Vagina (tissue), 2 donors: Measurements from ENCODE around the gene CEP104. TPM values are rescaled to one million over a fixed set of nuclear protein-coding genes. Genes with fewer than 3 reads are reported as not detected.

Source experiments
- DNase-seq, 2 donors: peaks; one replicate each; pipeline ENCODE4 v3.0.0-alpha.2; 2017; ENCODE audit errors: extremely low spot score in 2 of 2
- H3K27ac ChIP-seq: fragments of 200-600 bp; sonication (generic); one replicate; pipeline ENCODE4 v1.5.1; 2019
- H3K27me3 ChIP-seq: fragments of 200-600 bp; sonication (generic); one replicate; pipeline ENCODE4 v1.5.1; 2019
- H3K36me3 ChIP-seq, 2 donors: fragments of 200-600 bp; sonication (generic); one replicate each; pipeline ENCODE4 v1.5.1; 2017 to 2019
- H3K4me1 ChIP-seq: fragments of 200-600 bp; sonication (generic); one replicate; pipeline ENCODE4 v1.5.1; 2019
- H3K4me3 ChIP-seq, 2 donors: fragments of 200-600 bp; sonication (generic); 1 replicate in 1 of 2; 2 replicates in 1 of 2; pipeline ENCODE4 v1.5.1; 2016 to 2019
- H3K9me3 ChIP-seq: fragments of 200-600 bp; sonication (generic); one replicate; pipeline ENCODE4 v1.5.1; 2019
- POLR2A ChIP-seq, 2 donors: fragments of 450-650 bp; IDR thresholded peaks; one replicate each; pipeline ENCODE4 v1.6.1; 2017; ENCODE audit warnings: antibody characterized with exemption in 2 of 2, mild to moderate bottlenecking in 2 of 2, moderate library complexity in 2 of 2
- POLR2AphosphoS5 ChIP-seq, 2 donors: sonication (generic); formaldehyde crosslinking; IDR thresholded peaks; one replicate each; pipeline ENCODE4 v1.9.0; 2017; ENCODE audit warnings: antibody characterized with exemption in 2 of 2, mild to moderate bottlenecking in 2 of 2, low read depth in 1 of 2; ENCODE audit not compliant: insufficient read depth in 1 of 2
- intact Hi-C: fragments of 100-400 bp; cut with DNase I; formaldehyde crosslinking; loops from one replicate; pipeline ENCODE4 v1.15.1; 2023
- total RNA-seq: library from RNA; depleted of rRNA; stranded (reverse); fragments of >200 nt; gene quantifications from one replicate; pipeline ENCODE4 v1.2.3, GENCODE V29; 2016
- TF ChIP-seq, protein P1 (sequence below), 3 experiments: fragments of 450-650 bp in 2 of 3; fragments of 200-600 bp in 1 of 3; sonication (generic) in 1 of 3; IDR thresholded peaks; one replicate each; pipeline ENCODE4 v1.5.1; 2017 to 2019; ENCODE audit warnings: antibody characterized with exemption in 3 of 3, mild to moderate bottlenecking in 2 of 3, moderate library complexity in 2 of 3

The CEP104 gene
- total RNA-seq, 1 donor from 2014 or later: 62.9 TPM

DNA sequence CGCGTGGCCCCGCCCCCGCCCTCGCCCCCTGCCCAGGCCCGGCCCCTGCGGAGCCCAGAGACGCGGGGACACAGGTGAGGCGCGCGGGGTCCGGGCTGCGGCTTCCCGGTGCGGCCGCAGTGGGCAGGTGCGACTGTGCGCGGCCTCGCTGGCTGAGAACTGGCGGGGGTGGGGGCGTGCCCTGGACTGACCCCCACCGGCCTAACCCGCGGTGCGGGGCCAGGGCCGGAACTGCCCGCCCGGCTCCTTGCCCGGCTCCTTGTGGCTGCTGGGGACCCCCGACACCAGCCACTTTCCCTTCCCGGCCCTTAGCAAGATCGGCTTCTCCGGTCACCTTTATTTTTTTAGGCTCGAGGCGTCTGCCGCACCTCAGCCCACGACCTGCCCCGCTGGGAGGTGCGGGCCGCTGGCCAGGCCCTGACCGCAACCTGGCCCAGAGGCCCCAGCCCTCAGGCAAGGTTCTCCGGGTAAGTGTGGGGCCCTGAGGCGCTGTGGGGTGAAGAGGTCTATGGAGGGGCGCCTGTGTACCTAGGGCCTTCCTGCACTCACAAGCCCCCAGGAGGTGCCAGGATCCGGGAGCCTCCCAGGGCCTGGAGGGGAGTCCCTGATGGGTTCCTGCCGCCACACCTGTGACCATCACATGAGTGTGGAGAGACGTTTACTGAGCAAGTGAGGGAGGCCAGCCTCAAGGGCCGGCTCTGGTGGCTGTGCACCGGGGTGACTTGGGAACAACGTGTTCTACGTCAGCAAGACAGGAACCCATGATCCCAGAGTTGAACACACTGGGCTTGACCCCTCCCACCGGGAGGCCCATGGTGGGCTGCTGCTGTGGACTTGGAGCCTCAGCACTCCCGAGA lies 84.1 kb downstream of the CEP104 start, which contains the start of gene SMIM1:
Gene SMIM1, plus strand, starts transcription at position 35 of the 857 bp plus-strand sequence. CDS start 2,625 bp downstream, outside the sequence.
- intact Hi-C loops: no loop called here
- no peaks in the 10 kb centered on the region for H3K36me3 ChIP-seq
- peaks cover 54% of the 10 kb centered on the region for H3K4me1 ChIP-seq
- H3K27me3 ChIP-seq: no peaks in the 10 kb centered on the region
- TF ChIP-seq POLR2AphosphoS5 (IDR thresholded peaks at IDR 0.05; ENCODE audit: insufficient read depth in 1 of 2, low read depth in 1 of 2) (peak in 1 of 2 donors; percentile 27), POLR2A (IDR thresholded peaks at IDR 0.05) (no peak)
- TF ChIP-seq, protein P1, sequence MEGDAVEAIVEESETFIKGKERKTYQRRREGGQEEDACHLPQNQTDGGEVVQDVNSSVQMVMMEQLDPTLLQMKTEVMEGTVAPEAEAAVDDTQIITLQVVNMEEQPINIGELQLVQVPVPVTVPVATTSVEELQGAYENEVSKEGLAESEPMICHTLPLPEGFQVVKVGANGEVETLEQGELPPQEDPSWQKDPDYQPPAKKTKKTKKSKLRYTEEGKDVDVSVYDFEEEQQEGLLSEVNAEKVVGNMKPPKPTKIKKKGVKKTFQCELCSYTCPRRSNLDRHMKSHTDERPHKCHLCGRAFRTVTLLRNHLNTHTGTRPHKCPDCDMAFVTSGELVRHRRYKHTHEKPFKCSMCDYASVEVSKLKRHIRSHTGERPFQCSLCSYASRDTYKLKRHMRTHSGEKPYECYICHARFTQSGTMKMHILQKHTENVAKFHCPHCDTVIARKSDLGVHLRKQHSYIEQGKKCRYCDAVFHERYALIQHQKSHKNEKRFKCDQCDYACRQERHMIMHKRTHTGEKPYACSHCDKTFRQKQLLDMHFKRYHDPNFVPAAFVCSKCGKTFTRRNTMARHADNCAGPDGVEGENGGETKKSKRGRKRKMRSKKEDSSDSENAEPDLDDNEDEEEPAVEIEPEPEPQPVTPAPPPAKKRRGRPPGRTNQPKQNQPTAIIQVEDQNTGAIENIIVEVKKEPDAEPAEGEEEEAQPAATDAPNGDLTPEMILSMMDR (IDR thresholded peaks at IDR 0.05): no peak
- peak within 1 kb of the TSS; percentile 67 to 90 for H3K4me3 ChIP-seq
- H3K9me3 ChIP-seq: no peaks in the 10 kb centered on the region
- peak within 1 kb of the TSS; percentile 87 for H3K27ac ChIP-seq
- DNase-seq: no peak

DNA sequence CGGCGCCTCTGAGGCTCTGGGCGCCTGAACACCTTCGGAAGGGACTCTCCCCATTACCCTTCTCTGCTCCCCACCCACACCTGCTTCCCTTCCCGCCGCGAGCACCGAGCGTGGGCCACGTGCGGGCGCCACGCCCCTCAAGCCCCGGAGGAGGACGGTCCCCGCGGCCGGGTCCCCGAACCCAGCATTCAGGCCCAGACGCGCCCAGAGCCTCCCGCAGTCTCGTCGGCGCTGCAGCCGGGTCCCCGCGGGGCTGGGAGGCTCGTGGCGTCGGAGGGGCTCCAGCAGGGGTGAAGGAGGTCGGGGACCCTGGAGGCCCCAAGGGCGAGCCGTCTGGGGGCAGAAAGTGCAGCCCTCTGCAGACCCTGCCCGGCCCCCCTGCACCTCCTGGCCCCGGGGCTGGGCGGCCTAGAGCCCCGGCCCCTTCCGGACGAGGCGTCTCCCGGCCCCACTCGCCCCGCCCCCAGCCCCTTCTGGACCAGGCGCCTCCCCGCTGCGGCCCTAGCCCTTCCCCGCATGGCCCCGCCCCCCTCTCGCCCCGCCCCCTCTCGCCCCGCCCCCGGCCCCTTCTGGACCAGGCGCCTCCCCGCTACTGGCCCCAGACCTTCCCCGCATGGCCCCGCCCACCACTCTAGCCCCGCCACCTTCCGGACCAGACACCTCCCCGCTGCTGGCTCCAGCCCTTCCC lies 84.8 kb downstream of the CEP104 start:
- Histone ChIP-seq H3K27ac (peak overlapping the region; percentile 87), H3K9me3 (no peaks in the 10 kb centered on the region), H3K36me3 (no peaks in the 10 kb centered on the region), H3K27me3 (no peaks in the 10 kb centered on the region), H3K4me1 (peaks cover 54% of the 10 kb centered on the region), H3K4me3 (peak overlapping the region; percentile 67 to 90)
- peak in 1 of 2 donors; percentile 93 for DNase-seq
- TF ChIP-seq, protein P1 (IDR thresholded peaks at IDR 0.05): no peak
- TF ChIP-seq POLR2A (IDR thresholded peaks at IDR 0.05) (peak in 1 of 2 donors; percentile 32), POLR2AphosphoS5 (IDR thresholded peaks at IDR 0.05; ENCODE audit: insufficient read depth in 1 of 2, low read depth in 1 of 2) (peak in 1 of 2 donors; percentile 65)
- intact Hi-C loops: no loop called here

DNA sequence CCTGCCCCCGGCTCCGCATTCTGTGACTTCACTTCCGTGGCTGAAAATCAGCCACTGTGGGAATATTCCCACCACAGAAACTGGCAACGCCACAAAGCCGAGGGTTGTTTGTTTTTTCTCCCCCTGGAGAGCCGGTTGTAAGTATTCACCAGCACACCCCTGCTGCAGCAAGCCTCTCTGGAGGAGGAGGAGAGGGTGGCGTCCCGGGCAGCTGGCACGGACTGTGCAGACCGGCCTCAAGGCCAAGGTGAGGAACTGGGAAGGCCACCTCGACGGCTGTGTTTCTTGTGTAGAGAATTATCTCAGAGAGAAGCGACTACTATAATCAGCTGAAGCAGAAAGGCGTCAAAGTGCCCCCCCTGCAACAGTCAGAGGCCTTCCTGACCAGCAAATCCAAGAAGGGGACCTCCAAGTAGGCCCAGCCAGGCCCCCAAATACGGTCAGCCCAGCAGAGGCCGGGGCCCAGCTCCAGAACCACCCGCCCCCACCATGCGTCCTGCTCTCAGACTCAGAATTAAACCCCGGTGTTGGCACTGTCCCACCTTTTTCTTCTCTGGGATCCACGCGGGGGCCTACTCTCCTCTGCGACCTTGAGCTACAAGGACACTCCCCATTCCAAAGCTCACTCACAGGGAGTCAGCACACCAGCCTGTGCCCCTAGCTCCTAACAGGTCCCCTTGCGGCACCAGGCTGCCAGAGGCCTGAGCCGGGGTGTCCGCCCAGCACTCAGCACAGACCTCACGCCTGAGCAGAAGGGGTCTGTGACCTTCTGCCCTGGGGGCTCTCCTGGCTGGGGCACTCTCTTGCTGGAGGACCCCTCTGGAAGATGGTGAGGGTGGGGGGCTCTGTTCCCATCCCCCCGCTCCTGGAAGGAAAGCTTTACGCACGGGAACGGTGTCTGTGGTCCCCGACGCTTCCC lies 85.6 kb downstream of the CEP104 start:
- intact Hi-C loops: no loop called here
- Histone ChIP-seq H3K9me3 (no peaks in the 10 kb centered on the region), H3K4me3 (peak overlapping the region; percentile 67 to 90), H3K4me1 (peaks cover 52% of the 10 kb centered on the region), H3K27ac (peak overlapping the region; percentile 62), H3K27me3 (no peaks in the 10 kb centered on the region), H3K36me3 (no peaks in the 10 kb centered on the region)
- TF ChIP-seq, protein P1 (IDR thresholded peaks at IDR 0.05): no peak
- TF ChIP-seq POLR2A (IDR thresholded peaks at IDR 0.05): no peak
- TF ChIP-seq POLR2AphosphoS5 (IDR thresholded peaks at IDR 0.05; ENCODE audit: insufficient read depth in 1 of 2, low read depth in 1 of 2): no peak
- DNase-seq: no peak

DNA sequence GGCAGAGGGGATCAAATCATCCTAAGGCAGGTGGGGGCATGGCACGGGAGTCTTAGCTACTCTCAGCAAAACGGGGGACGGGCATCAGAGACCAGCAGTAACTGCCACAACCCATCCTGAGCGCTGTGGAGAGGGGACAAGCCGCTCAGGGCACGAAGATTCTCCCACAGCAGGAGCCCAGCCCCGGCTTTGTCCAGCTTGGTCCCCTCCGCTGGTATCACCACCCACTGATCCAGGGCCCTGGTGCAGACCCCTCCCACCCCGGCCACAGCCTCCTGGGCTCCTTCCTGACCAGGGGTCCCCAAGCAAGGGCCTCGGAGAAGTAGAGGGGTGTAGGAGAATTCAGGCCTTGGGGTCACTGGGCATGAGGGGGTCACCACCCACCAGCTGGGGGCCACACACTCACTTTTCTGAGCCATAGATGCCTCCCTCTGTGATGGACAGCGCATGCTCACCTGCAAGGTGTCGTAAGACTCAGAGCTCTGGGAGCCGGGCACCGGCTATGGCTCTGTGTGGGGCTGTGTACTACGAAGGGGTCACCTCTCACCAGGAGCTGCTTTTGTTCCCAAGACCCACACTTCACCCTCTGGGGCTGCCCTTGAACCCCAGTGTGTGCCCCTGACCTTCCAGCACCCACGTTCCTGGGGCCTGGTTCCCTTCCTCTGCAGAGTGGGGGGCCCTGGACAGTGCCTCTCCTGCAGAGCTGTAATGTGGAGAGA lies 86.8 kb downstream of the CEP104 start:
- DNase-seq: no peak
- H3K4me1 ChIP-seq: peaks cover 41% of the 10 kb centered on the region
- intact Hi-C loops: no loop called here
- H3K36me3 ChIP-seq: no peaks in the 10 kb centered on the region
- H3K4me3 ChIP-seq: no peak overlapping the region
- no peak overlapping the region for H3K27ac ChIP-seq
- H3K27me3 ChIP-seq: no peaks in the 10 kb centered on the region
- H3K9me3 ChIP-seq: no peaks in the 10 kb centered on the region
- no peak for TF ChIP-seq POLR2A (IDR thresholded peaks at IDR 0.05)
- TF ChIP-seq, protein P1 (IDR thresholded peaks at IDR 0.05): no peak
- no peak for TF ChIP-seq POLR2AphosphoS5 (IDR thresholded peaks at IDR 0.05; ENCODE audit: insufficient read depth in 1 of 2, low read depth in 1 of 2)
